Activated T-cell treated with anti-CD3 and anti-CD28 coated beads, Interleukin-2, amount 50 U/mL, for 48 hours (primary cell): ENCODE results near the gene ARMC9.

ENCODE experiments used
- DNase-seq, 2 experiments: peaks; one replicate each; pipeline ENCODE4 v3.0.0-alpha.2; 2020

ARMC9 gene

GRCh38 chr2:231207734-231208133 lies 9.3 kb downstream of the ARMC9 start:
- DNase-seq: no peak

DNA sequence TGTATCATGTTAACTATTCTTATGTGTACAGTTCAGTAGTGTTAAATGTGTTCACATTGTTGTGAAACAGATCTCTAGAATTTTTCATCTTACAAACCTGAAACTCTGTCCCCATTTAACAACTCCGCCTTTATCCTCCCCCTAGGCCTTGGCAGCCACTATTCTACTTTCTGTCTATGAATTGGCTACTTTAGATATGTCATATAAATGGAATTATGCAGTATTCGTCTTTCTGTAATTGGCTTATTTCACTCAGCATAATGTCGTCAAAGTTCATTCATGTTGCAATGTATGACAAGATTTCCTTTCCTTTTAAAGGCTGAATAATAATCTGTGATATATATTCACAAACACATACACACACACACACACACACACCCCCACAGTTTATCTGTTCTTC lies 12.4 kb downstream of the ARMC9 start:
- DNase-seq: no peak

DNA sequence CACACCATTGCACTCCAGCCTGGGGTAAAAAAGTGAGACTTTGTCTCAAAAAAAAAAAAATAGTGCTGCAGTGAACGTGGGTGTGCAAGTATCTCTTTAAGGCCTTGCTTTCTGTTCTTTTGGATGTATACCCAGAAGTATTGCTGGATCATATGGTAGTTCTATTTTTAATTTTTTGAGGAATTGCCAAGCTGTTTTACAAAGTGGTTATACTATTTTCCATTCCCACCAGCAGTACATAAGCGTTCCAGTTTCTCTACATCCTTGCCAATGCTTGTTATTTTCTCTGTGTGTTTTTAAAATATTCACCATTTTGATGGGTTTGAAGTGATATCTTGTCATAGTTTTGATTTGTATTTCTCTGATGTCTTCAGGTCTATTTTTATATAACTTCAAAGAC lies 13.1 kb downstream of the ARMC9 start:
- no peak for DNase-seq

DNA sequence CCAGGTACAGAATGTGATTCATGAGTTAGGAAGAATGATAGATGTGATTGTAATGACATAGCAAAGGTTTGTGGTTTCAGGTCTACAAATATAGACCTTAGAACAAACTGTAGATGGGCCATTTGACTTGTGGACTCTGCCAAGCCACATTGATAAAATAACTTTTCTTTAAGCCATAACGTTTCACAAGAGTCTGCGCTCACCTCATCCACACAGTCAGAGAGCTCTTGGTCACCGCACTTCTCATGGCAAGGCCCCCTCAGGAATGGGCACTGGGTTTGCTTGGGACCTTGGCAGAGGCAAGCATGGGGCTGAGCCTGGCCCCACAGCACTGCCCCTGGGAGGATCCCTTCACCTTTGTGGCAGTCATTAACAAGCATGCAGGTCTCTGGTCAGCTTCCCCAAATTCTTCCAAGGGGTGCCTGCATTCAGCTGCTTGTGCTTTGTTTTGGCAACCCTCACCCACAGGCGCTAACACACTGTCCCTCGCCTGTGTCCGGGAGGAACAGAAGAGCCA lies 14.0 kb downstream of the ARMC9 start:
- DNase-seq: no peak

DNA sequence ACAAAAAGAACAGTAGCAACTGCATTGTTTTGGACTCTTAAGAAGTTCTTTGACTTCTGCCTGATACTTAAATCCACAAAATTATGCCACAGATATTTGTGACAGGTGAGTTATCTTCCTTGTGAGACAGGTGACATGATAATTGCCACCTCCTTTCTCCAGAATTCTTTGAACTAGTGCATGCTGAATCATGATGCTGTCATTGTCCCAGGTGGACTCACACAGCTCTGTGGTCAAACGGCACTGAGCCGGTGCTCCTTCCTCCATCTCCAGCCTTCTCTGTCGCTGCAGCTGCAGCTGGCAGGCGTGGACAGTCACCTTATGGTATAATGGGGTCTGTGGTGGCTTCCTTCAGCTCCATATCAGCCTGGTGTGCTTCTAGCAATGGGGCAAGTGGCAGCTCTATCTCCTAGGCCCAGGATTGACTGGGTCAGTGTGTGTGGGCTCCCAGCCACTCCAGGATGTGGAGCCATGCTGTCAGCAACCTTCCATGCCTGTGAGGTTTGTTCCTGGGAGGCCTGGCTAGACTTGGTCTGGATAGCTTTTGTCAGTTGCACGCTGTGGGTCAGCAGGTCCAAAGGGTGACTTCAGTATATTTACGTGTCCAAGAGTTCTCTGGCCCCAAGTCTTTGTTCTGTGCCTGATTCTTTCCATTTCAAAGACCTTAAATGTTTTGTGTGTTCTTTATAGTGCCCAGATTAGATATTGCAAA lies 15.7 kb downstream of the ARMC9 start:
- no peak for DNase-seq

- DNase-seq: no peak
These were observed 19.9 kb downstream of the ARMC9 start for GRCh38 chr2:231218366-231218765.

DNA sequence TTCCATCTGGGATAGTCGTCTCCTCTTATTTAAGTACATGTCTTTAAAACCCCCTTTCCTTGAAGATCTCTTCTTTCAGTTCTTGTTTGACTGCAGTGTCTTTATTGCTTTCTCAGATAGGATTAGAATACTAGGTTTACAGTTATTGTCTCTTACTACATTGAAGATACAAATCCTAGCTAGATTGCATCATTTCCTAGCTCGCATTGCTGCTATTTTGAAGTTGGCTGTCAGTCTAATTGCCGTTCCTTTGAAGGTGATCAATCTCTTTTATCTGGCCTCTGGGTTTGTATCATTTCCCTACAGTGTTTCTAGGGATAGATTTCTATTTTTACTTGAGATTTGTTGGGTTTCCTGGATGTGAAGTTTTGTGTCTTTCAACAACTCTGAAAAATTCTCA lies 20.9 kb downstream of the ARMC9 start:
- no peak for DNase-seq

- no peak for DNase-seq
These were observed 23.3 kb downstream of the ARMC9 start for GRCh38 chr2:231221761-231222160.

- DNase-seq: no peak
These were observed 24.0 kb downstream of the ARMC9 start for GRCh38 chr2:231222318-231223000.

DNA sequence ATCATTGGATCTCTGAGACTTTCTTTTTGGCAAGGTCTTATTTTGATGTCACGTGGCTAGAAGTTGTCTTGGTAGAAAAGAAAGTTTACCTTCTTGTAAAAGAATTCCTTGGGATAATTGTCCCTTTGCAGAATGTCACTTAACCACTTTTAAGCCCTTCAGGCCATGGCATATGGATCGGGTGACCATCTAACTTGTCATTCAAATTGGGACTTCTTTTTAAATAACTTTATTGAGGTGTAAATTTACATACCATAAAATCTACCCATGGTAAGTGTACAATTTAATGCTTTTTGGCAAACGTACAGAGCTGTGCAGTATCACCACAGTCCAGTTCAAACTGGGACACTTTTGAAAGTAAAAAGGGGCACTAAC lies 24.6 kb downstream of the ARMC9 start:
- DNase-seq: no peak

DNA sequence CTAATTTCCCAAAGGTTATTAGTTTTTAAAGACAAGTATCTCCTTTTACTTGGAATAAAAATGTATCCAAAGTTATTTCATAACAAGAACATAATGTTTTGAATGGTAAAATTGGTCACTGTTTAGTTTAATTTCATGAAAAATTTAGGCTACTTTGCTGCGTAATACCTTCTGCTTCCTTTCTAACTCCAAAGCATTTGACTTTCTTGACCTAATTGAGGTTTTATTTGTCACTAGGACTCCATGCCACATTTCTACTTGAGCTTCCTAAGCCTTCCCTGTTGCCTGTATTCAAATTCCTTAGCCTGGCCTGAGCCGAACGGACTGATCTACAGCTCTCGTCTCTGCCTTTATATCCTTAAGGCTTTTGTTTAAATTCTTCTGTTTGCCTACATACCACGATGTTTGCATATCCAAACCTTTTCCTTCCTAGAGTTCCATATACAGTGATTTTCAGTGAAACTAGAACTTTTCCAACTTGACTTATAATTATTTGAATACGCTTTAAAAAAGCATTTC lies 25.1 kb downstream of the ARMC9 start:
- DNase-seq: no peak

- DNase-seq: peak; percentile 41 to 47
These were observed 29.1 kb downstream of the ARMC9 start for GRCh38 chr2:231227310-231228162.

- no peak for DNase-seq
These were observed 29.8 kb downstream of the ARMC9 start for GRCh38 chr2:231228223-231228622.

GRCh38 chr2:231228974-231229529 lies 30.6 kb downstream of the ARMC9 start:
- no peak for DNase-seq

- DNase-seq: no peak
These were observed 36.8 kb downstream of the ARMC9 start for GRCh38 chr2:231235217-231235616.

GRCh38 chr2:231238689-231239088 lies 40.3 kb downstream of the ARMC9 start:
- DNase-seq: no peak

GRCh38 chr2:231239751-231240150 lies 41.3 kb downstream of the ARMC9 start:
- DNase-seq: no peak

DNA sequence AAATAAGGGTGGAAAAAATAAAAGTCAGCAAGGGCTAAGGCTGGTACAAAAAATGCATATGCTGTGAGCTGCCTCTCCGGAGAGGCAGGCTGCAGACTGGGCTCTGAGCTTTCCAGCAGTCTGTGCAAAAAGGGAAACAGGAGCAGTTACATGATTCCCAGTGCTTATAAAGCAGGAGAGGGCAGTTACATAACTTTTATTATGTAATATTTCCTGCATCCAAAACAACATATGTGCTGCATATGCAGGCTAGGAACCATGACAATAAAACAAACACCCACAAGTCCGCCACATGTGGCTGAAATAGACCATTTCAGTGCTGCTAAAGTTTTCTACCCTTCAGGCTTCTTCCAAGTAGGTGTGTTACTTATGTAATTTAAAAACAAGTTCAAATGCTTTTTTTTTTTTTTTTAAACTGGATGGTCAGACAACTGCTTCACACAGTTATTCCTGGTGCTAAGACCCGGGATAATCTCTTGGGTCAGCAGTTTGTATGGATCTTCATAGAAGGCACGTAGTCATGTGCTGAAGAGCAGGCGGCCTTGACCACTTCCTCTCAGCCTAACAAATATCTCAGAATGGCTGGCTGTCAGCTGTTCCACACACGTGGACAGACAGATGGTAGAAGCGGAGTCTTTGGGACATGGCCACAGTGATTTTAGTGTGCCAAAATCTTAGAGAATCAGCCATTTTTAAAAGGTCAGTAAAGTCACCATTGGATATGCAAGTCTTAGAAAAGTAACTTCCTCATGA lies 43.5 kb downstream of the ARMC9 start:
- DNase-seq: no peak

DNA sequence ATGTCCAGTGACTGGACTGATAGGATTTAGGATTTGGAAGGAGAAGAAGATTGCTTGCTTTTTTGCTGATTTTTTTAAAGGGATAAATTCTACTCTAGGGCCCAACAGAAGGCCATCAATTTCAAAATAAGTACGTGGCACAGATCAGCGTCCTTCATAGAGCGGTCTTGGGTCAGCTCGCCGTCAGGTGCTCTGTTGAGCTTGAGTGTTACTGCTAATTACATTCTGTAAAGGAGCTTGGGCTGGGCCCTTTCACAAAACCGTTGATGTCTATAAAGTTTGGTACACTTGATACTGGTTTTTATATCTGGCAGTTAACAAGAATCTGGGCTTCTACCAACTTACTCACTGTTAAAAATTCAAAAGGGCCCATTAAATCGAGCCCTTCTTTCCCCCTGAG lies 45.4 kb downstream of the ARMC9 start:
- no peak for DNase-seq

DNA sequence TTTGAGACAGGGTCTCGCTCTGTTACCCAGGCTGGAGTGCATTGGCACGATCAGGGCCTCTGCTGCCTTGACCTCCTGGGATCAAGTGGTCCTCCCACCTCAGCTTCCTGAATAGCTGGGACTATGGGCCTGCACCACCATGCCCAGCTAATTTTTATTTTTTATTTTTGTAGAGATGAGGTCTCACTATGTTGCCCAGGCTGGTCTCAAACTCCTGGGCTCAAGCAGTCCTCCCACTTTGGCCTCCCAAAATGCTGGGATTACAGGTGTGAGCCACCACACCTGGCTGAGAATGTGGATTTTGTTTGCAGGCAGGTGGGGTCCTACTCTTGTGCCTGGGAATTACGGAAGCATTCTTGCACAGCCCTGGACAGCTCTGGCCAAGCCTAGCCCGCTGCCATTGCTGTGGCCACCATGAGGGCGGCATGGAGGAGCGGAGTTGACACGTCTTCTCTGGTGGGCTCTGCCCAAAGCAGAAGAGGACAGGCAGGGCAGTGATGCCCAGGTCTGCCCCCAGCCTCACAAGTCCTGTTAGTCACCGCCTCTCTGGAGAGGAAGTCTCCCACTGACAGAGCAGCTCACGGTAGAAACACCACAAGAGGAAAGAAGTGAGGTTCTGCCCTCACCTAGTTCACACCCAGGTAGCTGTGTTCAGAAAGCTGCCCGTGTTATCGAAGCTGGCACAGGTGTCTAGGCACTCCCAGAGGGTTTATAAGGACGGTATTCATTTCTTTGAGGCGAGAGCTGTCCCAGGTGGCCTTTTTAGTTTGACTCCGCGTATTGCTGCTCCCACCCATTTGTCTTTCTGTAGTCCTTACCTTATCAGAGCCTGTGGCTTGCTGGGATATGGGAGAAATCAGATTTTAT lies 46.2 kb downstream of the ARMC9 start:
- DNase-seq: no peak
